GM19043 (cell line): ENCODE results near the gene NGEF.

ENCODE experiments used
- ATAC-seq: cut with Tn5 transposase; IDR thresholded peaks from one replicate; pipeline ENCODE4 v1.9.1; 2021; ENCODE audit warnings: low read depth; ENCODE audit not compliant: unreplicated experiment

NGEF gene

DNA sequence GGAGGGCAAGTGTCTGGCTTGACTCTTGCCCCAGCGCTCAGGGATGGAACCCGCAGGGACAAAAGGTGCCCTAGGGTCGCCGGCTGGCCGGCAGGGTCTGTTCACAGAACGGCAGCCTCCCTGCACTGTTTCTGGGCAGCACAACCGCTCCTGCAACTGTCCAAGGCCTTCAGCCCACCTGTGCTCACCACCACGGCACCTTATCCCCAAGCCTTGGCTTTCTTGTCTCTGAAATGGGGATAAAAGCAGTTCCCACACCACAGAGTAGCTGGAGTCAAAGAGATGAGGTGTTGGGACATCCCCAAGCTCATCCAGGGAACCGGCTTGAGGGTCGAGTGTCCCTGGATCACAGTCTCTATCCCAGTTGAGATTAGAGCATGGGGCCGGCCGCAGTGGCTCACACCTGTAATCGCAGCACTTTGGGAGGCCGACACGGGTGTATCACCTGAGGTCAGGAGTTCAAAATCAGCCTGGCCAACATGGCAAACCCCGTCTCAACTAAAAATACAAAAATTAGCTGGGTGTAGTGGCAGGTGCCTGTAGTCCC is 138.3 kb downstream of the NGEF start:
- no peak for ATAC-seq

DNA sequence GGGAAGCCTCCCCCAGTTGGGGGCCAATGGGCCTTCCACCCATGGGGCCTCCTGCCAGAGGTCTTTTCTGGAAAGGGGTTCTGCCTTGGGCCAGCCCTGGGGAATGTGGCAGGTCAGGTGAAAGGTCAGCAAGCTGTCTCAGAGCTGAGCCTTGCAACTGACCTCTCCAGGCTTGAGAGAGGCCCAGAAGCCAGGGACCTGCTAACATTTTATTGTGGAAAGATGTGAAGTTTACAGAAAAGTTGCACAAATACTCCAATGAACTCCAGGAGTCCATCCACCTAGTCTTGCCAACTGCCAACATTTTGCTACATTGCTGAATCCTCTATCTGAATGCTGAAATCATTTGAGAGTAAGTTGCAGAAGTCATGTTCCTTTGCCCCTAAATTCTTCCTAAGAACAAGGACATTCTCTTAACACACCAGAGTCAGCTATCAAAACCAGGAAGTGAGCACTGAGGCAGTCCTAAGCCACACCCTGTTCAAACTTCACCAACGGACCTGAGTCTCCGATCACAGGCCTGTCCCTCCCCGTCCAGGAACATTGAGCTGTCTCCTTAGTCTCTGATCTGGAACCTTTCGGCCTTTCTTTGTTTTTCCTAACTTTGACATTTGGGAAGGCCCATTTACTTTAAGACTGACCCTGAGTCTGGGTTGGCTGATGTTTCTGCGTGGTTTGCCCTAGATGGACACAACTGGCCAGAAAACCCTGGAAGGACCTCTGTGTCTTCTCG is 139.0 kb downstream of the NGEF start:
- no peak for ATAC-seq

DNA sequence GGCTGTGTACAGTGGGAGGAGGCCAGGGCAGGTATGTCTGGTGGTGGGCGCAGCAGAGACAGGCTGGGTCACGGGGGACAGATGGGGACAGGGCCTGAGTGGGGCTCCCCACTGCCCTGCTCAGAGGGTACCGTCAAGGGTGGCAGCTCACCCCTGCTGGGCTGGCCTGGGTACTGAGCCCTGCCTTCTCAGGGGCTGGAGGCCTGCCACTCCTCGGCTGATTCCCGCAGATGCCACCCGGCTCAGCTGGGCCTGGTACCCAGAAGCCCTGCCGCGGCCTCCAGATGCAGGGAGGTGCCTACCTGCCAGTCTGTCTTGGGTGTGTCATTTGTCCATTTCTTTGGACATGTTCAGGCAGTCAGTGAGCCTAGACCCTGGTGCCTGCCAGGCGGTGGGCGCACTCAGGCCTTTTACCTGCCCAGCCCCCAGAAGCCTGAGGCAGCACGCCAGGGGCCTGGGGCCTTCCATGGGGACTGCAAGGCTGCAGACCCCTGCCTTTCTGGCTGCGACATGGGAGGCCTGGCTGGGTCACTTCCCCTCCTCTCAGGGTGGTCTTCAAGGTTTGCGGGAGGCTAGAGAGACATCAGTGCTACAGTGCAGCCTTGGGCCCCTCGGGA is 139.7 kb downstream of the NGEF start:
- ATAC-seq: no peak

DNA sequence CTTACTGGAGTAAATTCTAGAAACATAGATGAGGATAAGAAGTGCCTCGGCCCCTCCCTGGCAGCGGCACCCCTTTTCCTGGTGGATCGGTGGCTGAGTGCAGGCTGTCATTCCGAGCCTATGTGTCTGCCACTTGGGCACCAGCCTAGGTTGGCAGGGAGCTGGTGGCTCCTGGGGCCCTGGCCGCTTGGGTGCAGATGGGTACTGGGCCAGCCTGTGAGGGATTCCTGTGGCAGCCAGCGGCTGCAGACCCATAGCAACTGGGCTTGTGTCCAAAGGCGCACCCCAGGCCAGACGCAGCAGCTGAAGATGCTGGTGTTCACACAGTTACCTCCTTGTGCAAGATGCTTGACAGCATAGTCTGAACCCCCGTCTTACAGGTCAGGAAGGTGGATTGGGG is 140.2 kb downstream of the NGEF start:
- no peak for ATAC-seq

DNA sequence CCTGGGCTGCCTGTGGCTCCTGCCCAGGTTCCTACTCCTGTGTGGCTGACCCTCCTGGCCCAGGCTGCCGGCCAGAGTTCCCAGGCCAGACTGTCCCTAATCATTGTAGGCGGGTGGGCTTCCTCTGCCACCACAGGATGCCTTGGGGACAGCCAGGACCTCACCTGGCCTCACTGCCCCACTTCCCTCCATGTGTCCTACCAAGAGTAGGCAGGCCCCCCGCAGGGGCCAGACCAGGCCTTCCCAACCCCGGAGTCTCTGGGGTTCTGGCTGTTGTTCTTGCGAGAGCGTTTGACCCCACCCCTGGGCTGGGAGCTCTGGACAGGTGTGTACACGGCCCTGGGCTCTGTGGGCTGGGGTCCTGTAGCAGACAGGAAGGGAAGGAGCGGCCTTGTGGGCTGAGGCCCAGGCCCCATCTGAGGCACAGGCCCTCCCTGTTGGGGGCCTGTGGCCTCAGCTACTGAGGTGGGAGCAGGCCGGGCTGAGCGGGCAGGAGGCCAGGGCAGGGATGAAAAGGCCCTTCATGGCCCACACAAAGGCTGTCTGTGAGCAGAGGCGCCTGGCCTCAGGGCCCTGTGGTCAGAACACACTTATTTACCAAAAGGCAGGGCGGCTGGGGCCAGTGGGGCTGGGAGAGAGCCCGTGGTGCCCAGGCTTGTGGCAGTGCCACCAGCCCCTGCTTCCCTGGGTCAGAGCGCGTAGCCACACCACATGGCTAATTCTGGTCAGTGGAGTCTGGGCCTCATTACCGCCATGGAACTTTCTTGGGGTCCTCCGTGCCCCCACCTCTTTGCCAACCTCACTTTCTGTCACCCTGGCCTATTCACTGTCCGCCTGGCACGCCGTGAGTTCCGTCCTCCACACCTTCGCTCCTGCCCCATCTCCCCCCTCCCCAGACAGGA is 141.0 kb downstream of the NGEF start:
- no peak for ATAC-seq

DNA sequence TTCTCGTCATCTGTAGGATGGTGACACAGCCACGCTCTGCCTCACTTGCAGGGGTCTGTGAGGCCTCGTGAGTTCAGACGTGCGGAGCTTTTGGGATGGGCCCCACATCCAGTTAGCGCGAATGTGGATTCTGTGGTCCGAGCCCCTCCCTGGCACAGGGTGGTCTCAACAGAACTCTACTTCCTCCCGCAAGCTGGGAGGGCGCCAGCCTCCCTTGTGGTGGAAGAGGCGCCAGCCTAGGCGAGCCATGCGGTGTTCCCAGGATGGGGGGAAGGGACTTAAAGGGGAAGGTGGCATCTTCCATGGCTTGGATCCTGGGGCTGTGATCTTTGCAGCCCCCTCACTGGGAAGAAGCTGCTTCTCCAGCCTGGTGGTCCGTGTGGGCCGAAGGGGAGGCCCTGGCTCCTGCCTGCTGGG is 141.6 kb downstream of the NGEF start:
- ATAC-seq: no peak

DNA sequence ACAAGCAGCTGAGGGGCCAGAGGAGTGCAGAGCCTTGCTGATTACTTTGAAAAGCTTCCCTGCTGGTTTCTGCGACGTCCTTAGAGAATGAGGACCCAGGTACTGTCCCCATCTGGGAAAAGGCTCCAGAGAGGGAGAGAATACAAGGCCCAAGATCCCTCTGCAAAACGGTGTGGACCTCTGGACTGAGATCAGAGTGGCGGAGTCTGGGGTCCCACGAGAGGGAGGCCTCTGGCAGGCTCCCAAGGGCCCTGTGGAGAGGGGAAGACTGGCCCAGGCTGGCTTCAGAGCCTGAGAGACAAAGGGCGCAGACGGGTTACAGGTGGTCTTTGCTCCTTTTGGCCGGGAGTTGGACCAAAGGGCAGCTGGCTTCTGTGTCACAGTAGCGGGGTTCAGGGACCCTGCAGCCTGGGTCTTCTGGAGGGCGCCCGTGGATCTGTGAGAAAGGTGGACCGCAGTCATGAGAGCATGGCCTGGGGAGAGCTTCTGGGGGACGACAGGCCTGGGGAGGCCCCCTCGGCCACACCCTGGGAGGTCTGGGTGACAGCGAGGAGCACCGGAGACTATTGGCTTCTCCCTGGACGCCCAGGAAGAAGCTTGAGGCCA is 142.2 kb downstream of the NGEF start:
- no peak for ATAC-seq

DNA sequence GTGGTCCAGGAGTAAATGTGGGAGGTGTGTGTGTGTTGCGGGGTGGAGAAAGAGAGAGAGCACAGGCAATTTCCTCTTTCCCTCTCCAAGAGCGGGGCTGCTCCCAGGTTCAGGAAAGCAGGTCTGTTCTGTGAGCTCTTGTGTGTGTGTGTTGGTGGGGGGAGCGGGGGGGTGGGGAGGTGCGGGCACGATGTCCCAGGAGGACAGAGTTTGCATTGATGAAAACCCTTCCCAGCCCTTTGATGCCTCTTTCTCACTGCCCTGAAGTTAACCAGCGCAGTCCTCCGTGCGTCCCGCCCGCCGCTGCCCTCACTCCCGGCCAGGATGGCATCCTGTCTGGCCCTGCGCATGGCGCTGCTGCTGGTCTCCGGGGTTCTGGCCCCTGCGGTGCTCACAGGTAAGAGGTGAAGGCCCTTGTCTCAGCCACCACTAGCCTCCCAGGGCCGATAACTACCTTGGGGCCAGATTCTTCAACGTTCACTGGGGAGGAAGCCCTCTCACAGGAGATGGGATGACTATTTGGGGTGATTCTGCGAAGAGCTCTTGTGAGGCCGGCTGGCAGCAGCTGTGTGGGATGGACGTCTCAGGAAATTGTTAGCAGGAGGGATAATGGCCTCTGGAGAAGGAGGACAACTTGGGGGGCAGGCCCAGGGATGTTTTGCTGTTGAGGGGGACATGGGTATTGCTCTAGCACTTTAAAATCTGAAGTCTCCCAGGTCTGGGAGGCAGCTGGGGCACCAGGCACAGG is 142.9 kb downstream of the NGEF start, which contains the start of gene SNORC:
Gene SNORC (plus strand): TSS at position 247 of the 748 bp plus-strand sequence. CDS start 78 bp downstream, at position 325.
- no peak for ATAC-seq

DNA sequence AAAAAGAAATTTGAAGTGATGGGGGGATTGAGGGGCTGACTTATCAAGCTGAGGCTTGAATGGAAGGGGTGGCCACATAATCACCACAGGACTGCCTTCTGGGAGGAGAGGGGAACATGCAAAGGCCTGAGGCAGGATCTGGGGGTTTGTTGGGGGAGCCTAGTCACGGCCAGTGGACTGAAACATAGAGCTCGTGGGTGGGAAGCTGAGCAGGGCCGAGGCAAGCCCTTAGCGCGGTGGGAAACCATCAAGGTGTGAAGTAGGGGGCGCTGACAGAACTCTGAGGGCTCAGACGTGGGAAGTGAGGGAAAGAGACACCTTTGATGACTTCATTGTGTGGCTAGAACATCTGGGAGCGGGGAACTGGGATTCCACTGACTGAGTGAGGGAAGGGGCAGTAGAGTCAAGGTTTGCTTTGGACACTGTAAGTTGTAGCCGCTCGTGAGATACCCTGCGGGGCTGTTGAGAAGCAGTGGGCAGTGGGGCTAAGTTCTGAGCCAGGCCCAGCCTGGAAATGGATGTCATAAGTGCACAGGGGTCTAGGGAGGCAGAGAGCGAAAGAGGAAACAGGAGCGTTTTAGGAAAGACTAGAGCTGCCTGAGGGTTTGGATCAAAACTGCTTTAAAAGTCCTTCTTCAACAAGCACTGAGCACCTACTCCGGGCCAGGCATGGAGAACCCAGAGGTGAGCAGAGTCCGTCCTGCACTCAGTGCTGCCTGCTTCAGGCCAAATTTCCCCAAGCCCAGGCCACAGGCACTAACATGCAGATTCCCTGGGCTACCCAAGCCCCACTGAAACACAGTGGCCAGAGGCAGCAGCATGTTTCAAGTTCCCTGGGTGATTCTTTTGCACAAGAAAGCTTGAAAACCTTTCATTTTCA is 143.7 kb downstream of the NGEF start:
- ATAC-seq: no peak

DNA sequence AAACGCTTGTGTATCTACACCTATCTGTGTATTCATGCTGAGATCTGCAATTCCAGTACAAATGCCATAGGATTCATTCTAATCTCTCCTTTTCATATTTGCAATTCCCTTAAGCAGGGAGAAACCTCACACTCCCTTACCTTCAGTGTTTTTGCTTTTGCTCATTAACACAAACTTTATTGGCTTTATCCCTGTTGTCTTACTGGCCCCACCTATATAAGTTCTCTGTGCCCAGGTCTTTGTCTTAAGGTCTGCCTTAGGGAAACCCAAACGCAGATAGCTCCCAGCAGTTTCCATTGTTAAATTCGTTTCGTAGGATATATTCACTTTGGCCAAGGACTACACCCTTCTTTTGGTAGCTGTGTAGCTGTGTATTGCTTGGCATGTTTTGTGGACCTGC is 147.0 kb downstream of the NGEF start:
- ATAC-seq: no peak

DNA sequence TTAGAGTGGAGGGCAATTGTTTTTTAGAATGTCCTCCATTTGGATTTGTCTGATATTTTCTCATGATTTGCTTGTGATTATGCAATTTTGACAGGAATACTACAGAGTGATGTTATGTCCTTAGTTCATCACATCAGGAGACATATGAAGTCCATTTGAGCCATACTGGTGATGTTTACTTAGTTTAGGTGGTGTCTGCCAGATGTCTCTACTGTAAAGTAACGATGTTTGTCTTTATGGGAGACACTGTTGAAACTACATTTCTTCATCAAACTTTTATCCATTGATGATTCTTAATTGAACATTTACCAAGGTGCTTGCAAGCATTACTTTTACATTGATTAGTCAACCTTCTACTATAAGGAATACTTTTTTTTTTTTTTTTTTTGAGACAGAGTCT is 147.9 kb downstream of the NGEF start:
- ATAC-seq: no peak

DNA sequence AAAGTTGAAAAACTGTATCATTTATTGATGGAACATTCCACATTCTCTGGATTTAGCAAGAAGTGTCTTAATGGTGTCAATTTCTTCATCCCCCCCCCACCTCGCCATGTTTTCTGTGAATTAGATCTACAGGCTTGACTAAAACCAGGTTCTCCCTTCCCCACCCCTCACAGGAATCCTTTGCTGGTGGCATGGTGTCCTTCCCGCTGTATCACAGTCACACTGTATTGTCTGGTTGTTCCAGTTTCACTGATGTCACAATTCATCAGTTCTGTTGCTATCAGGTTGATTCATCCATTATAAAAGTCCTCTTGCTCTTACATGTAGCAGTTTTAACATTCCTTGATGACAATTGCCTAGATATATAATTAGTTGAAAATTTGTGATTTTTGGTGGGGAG is 149.1 kb downstream of the NGEF start:
- ATAC-seq: no peak

DNA sequence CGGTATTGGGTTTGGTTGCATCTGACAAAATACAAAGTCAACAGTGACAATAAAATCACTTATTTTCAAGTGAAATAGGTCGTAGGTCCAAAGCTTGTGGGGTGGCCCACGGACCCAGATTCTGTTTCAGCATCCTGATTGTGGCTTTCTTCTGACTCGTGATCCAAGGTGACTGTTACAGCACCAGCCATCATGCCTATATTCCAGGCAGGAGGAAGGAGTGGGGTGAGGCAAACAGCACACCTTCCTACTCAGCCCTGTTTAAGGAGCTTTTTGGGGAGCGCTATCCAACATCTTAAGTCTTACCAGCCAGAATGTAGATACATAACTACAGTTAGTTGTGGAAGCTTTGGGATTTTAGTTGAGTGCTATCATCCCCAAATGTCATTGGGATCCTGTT is 151.7 kb downstream of the NGEF start:
- no peak for ATAC-seq

DNA sequence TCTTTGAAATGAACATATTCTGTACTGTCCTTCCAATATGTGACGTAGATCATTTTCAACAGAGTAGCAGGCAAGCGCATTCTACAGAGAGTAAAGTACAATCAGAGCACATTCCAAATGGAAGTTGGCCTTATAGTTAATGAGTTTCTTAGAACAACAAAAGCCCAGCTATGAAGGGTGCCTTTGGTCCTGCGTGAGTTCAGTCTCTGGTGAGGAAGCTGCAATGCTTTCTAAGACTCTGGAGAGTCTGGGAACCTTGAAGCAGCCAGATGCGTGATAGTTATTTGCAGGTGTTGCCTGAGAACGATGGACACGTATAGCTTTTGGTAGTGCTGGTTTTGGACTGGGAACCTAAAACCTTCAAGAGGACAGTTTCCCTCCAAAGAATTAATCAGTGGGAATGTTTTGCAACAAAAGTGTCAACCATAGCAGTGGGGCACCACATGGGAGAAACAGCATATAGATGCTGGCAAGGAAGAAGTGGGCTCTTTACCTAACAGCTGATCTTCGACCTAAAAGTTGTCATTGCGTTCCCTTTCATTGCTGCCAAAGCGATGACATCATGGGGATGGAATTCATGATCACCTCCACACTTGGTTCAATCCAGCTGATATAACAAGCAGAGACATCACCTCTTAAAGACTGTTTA is 152.3 kb downstream of the NGEF start:
- ATAC-seq: no peak

DNA sequence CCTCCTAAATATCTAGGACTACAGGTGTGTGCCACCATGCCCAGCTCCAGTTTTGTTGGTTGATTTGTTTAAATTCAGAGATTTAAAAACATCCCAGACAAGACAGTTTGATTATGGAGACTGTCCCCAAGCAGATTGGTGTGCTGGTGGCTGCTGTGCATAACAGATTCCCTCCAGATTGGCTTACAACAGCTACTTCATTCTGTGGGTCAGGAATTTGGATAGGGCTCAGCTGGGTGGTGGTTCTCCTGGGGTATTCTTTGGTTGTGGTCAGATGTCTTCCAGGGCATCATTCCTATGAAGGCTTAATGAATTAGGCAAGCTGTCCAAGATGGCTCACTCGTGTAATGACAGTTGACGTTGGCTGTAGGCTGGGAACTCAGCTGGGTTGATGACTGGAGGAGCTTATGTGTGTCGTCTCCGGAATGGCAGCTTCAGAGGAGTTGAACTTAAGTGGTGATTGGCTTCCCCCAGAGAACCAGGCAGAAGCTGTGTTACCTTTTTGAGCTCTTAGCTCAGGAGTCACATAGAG is 153.6 kb downstream of the NGEF start:
- ATAC-seq: no peak

DNA sequence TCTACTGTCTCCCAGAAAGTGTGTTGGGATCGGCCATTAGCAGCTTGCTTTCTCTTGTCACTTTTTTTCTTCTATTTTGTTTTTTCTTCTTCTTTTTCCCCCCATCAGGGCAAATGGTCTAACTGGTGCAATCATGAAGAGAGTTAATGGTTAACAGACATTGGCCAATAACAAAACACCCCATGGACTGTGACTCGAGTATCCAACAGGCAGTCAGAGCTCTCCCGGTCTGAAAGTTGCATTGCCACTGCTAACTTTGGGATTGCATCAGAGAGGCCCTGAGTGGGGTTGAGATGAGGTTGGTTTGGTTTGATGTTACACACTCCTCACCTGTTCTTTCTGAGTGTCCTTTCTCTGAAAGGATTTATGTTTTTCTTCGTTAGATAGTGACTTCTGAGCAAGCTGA is 155.9 kb downstream of the NGEF start:
- ATAC-seq: no peak

DNA sequence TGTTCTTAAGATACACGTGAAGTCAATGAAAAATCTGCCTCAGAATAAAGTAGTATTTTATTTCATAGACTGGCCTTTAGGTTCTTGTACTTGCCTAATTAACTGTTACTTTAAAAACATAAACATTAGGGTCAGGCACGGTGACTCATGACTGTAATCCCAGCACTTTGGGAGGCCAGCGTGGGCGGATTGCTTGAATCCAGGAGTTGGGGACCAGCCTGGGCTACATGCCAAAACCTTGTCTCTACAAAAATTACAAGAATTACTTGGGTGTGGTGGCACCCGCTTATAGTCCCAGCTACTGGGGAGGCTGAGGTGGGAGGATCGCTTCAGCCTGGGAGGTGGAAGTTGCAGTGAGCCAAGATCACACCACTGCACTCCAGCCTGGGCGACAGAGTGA is 159.0 kb downstream of the NGEF start:
- ATAC-seq: no peak

DNA sequence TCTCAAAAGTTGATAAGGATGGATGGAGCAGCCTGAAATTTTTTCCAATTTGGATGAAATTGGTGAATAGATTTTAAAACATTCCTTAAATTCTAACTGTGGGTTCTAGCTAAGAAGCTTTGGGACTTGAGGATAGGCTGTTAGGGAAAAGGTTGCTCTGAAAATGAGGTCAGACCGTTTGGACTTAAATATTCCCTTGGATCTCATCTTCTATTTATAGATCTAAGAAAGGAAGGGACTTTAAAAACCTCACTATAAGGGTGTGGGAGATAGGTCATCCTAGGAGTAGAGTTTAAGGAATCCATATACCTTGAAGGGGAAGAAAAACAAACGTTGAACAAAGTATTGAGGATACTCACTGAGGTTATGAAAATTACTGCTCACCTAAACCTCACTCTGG is 160.4 kb downstream of the NGEF start:
- no peak for ATAC-seq
